ENCODE measurements around the gene RFC5.
"Not testable (repeated sequence)": the region's sequence is repeated elsewhere in the genome, so short reads cannot be mapped to it uniquely, and the experiment has no call there.

Gene RFC5

DNA sequence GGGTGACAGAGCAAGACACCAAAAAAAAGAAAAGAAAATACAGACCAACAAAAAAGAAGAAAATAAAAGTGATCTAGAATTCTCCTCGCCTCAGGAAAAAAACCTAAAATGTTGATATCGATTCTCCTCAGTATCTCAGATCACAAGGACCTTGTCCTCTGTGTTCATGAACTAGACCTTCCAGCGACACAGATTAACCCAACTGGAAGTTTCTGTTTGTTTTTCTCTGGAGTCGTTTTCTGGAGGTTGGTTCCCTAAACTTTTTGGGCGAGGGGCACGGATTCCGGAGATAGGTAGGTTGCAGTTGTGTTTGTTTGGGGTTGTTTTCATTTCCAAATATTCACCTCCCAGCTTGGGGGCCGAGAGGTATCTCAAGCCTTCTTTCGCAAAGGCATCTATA, 559 bp upstream of the RFC5 start:
- DNase-seq, result no peak

- DNase-seq, result no peak
These were observed 1.4 kb downstream of the RFC5 start for GRCh38 chr12:118017926-118018325.

DNA sequence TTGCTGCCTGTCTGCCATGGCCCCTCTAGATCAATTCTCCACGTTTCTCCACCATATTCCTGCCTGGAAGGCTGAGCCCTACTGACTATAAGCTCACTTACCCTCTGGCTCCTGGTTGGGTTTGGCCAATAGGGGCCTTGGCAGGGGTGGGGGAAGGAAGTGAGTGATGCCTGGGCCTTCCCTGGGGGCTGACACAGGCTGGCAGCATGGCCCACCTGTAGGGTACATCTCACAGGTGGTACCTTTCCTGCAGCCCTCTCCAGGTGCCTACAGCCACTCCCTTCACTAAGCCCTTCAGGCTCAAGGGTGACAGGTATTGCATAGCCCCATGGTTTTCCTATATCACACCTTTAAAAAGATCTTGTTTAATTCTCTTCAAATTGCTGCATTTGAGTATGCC, 3.5 kb downstream of the RFC5 start:
- no peak for DNase-seq

DNA sequence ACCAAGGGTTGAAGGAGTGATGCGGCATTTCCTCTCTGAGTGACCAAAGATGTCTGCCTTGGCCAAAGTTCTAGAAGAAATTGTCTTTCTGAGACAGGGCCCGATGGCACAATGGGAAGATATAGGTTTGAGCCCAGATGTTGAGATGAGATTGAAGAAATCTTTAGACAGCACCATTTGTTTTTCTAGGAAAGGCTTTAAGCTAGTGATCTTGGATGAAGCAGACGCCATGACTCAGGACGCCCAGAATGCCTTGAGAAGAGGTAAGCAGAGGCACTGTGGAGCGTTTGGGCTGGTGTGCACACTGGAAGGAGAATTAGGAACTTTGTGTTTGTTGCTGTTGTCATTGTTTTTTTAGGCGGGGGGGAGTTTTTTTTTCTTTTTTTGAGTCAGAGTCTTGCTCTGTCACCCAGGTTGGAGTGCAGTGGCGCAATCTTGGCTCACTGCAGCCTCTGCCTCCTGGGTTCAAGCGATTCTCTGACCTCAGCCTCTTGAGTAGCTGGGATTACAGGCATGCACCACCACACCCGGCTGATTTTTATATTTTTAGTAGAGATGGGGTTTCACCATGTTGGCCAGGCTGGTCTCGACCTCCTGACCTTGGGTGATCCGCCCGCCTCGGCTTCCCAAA, 5.7 kb downstream of the RFC5 start:
- DNase-seq, result not testable (repeated sequence)

DNA sequence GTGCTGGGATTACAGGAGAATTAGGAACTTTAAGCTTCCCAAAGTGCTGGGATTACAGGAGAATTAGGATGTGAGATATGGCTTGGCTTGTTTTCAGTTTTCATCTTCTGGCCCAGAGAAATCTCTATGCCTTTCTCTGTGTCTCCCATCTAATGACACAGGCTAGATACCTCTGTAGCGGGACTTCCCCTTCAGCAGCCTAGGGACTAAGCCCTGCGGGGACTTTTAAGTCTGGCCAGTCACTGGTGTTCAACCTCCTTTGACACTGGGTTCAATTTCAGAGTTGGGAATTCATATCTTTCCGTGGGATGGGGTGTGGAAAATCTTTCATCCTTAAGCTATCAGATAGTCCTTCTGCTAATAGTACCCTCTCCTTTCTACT, 6.2 kb downstream of the RFC5 start:
- DNase-seq, result no peak

DNA sequence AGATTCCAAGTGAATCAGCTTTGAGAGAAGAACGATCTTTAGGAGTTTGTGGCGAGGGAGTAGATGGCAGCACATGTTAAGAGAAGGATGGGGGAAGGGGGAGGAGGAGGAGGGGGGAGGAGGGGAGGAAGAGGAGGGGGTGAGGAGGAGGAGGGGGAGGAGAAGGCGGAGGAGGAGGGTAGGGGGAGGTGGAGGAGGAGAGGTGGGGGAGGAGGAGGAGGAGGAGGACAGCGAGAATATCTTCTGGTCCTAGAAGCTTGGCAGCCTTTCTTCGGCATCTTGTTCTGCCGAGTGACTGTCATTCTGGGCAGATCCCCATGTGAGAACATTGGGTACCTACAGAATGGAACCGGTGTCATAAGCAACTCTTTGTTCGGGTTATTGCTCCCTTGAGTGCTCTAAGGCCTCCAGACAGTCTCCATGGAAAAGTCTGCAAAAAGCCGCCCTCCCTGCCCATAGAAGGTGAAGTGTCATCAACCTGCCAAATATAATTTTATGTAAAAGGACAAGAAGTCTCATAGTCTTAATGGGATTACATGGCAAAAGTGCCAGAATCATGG, 6.9 kb downstream of the RFC5 start:
- no peak for DNase-seq

DNA sequence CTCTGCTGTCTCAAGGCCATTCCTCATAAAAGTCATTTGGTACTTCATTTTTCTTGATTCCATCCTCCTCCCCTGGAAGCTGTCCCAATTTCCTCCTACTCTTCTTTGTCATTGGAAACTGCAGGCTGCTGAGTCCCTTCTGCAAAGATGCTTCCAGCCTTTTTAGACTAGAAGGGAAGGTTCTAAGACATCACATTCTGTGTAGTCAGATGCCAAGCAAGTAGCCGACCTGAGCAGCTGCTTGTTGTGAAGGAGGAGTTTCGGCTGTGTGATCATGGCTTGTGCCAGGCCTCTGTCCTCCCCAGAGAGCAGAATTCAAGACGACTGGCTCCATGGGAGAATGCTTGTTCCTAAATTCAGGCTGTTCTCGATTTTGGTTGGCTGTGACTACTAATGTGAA, 8.7 kb downstream of the RFC5 start:
- DNase-seq, result no peak

GRCh38 chr12:118029166-118029565, 12.7 kb downstream of the RFC5 start:
- DNase-seq, result no peak

DNA sequence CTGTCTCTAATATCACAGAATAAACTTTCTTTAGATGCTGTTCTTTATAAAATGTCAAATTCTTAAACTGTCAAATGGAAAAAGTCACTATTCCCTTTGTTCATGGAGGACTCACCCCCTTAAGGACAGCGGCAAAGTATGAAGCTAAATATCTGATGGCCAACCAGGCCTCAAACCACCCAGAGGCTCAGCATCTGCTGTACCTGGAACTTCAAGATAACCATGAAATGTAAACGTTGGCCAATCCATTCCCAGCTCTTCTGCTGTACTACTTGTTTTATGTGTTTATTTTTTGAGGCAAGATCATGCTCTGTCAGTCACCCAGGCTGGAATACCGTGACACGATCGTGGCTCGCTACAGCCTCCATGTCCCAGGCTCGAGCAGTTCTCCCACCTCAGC, 15.7 kb downstream of the RFC5 start:
- no peak for DNase-seq

- DNase-seq, result no peak
These were observed 16.8 kb downstream of the RFC5 start for GRCh38 chr12:118033323-118033722.

- no peak for DNase-seq
These were observed 17.4 kb downstream of the RFC5 start for GRCh38 chr12:118033902-118034301.

GRCh38 chr12:118034429-118035189, 18.1 kb downstream of the RFC5 start:
- DNase-seq, result no peak

- DNase-seq, result peak; percentile 27
These were observed 18.9 kb downstream of the RFC5 start for GRCh38 chr12:118035190-118036041.

DNA sequence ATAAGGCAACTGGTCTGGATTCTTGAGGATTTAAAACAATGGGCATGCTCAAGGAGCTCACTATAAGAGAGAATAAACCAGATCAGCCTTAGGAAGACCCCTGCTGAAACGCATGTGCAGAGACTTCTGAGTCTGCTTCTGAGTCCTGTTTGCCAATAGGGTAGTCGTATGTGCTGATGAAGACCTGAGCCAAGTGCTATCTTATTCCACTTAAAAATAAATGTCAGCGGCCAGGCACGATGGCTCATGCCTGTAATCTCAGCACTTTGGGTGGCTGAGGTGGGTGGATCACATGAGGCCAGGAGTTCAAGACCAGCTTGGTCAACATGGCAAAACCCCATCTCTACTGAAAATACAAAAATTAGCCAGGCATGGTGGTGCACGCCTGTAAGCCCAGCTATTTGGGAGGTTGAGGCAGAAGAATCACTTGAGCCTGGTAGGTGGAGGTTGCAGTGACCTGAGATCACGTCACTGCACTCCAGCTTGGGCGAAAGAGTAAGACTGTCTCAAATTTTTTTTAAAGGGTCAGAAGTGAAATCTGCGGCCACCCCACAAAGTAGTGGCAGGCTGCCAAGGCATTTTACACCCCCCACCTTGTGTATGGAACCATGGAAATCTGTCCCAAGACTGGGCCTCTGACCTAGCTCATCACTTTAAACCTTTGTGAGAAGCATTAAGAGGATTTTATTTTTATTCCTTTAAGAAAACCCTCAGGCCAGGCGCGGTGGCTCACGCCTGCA, 20.3 kb downstream of the RFC5 start:
- DNase-seq, result no peak

DNA sequence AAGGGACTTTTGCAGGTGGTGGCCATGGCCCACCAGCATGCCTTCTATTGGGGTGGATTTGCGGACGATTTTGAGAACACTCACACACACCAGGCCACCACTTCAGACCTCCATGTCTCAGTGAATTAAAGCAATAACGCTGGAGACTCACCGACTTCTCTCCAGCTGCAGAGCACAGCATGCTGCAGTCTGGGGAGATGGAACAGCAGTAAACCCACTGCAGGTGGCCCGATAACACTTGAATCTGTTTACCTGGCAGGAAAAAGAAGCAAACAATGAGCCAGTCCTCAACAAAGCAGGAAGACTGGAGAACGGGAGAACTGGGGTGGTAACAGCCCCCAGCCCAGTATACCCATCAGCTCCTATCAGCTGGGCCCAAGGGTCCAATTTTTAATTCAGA, 21.6 kb downstream of the RFC5 start:
- DNase-seq, result no peak

DNA sequence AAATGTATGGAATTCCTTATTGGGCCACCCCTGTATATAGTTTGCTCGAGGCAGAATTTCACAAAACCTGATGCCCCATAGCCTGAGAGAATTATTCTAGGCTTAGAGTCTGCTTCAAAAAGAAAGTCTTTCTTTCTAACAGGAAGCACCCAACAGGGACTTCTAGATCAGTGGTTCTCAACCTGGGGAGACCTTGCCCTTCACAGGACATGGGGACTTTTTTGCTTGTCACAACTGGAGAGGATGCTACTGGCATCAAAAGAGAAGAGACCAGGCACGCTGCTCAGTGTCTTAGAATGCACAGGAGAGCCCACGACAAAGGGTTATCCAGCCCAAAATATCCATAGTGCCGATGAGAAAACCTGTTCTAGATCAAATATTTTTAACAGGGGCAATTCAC, 25.6 kb downstream of the RFC5 start:
- DNase-seq, result no peak

GRCh38 chr12:118044075-118044474, 27.6 kb downstream of the RFC5 start:
- no peak for DNase-seq

DNA sequence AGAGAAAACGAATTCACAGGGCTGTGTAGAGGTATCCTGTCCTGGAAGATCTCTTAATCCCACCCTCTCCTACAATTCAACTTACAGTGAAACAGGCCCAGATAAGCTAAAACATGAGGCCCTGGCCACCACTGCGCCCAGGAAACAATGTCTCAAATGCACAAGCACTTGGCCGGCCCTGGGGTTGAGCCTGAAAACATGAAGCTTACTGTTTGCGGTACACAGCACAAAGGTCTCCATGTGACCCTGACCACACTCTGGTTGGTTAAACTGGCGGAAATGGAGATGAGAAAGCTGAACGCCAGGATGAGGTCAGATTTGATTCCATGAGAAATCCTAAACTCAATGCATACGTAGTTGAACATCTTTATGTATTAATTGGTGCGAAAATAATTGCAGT, 28.1 kb downstream of the RFC5 start:
- DNase-seq, result no peak

DNA sequence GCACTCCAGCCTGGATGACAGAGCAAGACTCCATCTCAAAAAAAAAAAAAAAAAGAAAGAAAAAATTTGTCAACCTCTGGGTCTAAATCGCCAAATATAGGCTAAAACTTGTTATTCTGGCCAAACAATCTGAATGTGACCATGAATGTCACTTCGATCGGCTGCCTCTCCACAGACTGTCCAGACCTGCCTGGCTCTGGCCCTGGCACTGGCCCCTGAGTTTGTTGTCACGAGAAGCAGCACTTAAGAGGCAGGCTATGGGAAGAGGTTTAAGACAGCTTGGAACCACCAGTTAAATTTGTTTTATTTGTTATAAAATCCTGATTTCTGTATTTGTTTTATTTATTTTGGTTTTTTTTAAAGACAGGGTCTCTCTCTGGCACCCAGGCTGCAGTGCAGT, 29.9 kb downstream of the RFC5 start:
- DNase-seq, result no peak

DNA sequence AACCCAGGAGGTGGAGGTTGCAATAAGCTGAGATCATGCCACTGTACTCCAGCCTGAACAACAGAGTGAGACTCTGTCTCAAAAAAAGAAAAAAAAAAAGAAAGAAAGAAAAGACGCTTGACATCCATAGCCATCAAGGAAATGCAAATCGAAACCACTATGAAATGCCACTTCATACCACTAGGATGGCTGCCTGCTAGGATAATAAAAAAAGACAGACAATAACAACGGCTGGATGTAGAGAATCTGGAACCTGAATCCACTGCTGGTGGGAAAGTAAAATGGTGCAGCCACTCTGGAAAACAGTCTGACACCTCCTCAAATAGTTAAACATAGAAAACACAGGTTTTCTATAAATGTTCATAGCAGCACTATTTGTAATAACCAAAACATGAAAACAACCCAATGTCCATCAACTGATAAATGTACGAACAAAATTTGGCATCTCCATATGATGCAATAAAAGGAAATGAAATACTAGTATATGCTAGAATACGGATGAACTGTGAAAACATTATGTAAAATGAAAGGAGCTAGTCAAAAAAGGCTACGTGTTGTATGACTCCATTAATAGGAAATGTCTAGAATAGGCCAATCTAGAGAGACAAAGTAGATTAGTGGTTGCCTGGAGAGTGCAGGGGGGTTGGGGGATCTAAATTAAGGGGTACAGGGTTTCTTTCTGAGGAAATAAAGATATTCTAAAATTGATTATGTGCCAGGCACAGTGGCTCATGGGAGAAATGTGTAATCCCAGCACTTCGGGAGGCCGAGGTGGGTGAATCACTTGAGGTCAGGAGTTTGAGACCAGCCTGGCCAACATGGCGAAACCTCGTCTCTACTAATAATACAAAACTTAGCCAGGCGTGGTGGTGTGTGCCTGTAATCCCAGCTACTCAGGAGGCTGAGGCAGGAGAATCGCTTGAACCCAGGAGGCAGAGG, 34.7 kb downstream of the RFC5 start:
- no peak for DNase-seq

GRCh38 chr12:118052324-118053070, 36.0 kb downstream of the RFC5 start:
- no peak for DNase-seq
